Inflammatory macrophage (primary cell): Measurements from ENCODE around the gene FBXO45.
"Not testable (repeated sequence)": the region's sequence is repeated elsewhere in the genome, so short reads cannot be mapped to it uniquely, and the experiment has no call there.

Source experiments
- DNase-seq, 2 donors: peaks; one replicate each; pipeline ENCODE4 v3.0.0-alpha.2; 2020 to 2022

FBXO45 gene

DNA sequence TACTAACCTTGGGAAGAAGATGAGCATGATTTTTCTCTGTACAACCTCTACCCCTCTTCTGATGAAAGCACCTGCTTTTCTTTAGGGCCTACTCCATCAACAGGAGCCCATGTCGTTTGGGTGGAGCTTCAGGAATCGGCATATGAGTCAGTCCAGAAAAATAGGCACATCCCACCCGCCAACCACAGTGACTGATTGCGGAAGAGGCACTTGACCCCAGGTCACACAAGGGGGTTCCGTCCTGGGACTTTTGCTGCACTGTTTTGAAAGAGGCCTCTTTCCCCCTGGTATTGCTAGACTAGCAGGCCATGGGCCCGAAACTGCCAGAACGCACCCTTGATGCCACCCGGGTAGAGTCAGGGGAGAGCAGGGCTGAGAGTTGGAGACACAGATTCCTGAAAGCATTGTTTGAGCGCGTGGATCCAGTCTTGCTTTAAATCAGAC, 51.7 kb downstream of the FBXO45 start:
- peak; percentile 96 to 98 for DNase-seq

DNA sequence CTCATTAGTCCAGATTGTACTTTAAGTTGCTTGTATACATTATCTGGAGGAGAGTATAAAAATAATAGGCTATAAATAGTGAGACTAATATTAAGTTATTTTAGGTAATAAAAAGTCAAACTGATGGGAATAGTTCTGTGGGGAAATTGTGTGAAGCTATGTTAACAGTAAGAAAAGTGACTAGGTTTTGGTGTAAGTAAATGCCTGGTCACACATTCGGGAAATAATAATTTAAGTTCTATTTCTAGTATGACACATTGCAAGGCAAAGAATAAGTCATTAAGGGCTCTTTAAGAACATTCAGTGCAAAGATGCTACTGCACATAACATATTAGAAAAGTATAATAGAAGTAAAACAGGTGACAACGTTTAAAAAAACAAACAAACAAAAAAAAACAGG, 52.2 kb downstream of the FBXO45 start:
- no peak for DNase-seq

DNA sequence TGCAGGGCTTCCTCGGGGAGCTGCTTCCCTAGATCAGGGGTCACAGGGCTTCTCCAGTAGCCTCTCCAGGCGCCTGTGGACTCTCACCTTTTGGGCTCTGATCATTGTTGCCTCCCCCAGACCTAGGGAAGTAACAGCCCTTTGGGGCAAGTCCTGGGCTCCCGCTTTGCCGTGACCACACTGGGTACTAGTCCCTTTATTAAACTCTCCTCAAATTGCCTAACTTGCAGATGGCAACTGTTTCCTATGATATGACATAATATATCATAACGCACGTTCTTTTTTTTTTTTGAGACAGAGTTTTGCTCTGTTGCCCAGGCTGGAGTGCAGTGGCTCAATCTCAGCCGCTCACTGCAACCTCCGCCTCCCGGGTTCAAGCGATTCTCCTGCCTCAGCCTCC, 53.2 kb downstream of the FBXO45 start:
- peak; percentile 54 to 71 for DNase-seq

DNA sequence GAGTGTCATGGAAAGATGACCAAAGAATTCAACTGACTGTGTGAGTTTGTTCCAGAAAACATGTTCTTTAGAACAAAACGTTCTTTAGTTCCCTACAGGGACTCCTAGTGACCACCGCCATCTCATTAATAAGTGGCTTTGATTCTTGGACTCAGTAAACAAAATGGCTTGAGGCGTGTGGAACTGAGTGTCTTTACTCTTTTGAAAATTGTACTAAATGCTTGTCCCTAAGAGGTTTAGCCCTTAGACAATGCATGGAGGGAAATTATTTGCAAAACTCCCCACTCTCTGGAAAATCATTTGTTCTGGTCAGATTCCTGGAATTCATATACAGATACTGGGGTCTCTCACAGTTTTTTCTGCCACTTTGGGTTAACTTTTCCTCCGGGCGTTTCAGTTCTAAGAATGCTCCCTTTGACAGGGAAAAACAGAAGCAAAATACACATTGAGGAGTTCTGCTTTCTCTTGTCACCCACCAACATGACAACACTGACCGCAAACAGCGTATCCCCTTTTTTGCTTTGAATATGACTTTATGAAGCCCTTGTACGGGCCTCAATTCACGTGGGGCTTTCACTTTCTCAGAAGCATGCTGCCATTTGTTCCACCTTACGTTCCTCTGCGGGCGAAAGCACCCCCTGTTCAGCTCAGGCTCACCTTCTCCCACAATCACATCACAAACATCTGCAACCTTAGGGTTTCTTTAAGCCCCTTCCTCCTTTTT, 55.8 kb downstream of the FBXO45 start:
- DNase-seq = peak; percentile 94 to 95

DNA sequence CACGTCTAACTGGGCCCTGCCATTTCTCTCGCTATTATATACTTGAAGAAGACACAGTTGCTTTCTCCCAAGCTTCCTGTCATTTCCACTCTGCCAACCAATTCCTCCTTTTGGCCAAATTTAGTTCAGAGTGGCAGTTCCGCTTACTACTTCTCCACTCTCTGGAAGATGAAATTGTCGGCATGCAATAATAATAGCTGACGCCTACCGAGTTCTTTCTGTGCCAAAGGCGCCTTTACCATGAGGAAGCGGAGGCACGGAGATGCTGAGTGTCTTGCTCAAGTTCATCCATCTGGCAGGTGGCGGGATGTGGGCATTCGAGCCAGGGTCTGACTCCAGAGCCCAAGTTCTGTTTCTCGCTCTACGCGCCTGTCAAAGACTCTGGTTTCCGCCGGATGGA, 56.4 kb downstream of the FBXO45 start:
- peak; percentile 98 for DNase-seq

DNA sequence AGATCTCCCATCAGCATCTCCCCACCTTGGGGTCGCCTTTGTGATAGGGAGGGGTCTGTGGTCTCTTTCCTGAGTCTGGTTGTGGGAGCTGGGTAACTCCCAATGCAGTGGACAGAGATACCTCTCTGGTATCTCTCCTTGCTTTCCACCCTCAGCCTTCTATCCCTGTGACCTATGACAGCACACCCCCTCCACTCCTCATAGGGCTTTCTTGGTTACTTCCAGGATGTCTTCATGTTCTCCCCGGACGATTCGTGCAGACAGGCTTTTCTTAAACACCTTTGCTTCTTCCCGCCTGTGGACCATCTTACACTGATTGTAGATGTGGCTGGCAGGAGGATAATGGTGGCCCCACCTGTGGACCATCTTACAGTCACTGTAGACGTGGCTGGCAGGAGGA, 56.9 kb downstream of the FBXO45 start:
- no peak for DNase-seq

DNA sequence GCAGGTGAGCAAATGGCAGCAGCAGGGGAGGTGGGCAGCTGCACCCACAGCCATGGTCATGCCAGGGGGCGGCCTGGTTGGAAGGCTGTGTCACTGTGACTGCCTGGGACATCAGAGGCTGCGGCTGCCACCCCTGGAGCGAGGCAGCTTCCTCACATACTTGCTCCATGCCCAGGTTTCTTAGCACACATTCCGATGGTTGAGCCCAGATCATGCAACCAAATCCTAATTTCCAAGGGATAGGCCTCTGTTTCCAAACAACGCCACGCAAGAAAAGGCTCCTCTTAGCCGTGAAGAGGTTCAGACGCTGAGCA, 59.4 kb downstream of the FBXO45 start:
- no peak for DNase-seq

DNA sequence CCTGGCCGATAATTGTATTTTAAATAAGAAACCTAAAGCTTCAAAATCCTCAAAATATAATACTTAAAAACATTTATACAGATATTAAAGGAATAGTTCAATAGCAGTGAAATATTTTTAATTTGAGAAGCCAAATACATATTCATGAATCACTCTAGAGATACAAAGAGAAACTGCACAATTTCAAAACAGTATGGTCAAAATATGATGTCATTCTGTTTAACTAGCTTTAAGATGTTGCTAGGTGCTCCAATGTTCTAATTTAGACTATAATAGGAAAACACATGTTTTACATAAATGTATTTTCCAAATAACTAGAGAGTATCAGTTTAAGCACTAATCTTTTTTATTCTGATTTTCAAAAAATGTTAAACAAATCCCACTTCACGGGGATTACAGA, 60.8 kb downstream of the FBXO45 start:
- peak in 1 of 2 donors; percentile 72 for DNase-seq

DNA sequence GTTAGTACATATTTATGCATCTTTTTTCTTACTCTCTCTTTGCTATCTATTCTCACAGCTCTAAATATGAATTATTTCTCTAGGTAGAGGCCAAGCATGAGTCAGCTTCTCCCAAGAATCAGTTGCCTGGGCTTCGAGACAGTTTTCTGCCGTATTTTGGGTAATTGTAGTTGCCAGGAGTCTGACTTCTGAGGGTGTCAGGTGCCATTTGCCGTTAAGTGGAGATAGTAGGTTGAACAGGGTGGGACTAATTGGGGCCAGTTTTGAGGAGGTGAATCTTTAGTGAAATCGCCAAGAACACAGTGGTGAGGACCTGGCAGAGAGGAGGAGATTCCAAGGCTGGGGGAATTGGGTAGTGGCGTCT, 63.2 kb downstream of the FBXO45 start:
- no peak for DNase-seq

DNA sequence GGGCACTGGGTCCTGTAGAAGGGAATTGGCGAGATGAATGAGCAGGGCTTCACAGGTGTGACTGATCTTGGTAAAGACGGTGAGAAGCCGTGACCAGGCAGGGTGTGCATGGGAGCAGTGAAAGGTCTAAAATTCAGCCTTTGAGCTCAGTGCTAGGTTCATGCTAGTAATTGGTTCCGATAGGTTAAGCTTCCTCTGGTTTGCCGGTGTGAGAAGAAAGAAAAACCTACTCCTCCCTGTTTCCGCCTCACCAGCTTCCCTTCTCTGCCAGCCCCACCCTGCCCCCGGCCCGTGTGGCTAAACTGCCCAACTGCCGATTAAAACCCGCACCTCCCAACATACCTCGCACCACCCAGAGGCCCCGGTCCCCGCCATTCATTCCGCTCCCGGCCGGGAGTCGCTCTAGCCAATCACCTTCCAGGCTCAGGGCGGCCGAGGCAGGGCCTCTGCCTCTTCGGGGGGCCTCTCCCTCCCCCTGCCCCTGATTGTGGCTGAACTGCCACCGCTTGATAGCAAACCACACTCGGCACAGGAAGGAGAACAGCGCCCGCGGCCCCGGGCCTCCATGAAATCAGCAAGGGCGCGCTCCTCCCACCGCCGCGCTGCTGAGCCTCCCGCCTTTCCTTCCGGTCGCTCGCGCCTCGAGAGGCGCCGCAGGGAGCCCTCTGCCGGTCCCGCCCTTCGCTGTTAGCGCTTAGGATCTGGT, 63.7 kb downstream of the FBXO45 start:
- DNase-seq = peak; percentile 94 to 96

DNA sequence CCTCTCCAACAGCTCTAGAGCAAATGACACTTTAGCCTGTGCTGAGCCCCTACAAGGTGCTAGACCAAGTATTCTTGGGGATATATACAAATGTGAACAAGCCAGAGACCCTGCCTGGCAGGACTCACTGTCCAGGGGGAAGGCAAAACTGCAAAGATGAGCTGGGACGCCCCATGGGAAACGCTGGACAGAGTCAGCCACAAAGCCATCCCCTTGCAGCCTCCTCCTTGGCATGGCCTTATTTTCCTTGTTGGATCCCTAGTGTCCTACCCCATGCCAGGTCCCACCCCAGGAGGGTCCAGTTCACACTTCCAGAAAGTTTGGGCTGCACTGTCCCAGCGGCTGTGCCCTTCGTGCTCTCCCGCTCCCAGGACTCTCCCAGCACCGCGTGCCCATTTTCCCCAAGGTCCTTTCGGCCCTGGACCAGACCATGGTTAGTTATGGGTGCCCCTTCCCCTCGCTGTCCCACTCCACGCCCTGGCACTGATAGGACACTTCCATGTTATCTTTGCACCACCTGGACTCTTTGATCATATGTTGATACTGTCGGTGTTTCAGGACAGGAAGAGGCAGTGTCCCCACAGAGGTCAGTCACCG, 65.2 kb downstream of the FBXO45 start:
- no peak for DNase-seq

DNA sequence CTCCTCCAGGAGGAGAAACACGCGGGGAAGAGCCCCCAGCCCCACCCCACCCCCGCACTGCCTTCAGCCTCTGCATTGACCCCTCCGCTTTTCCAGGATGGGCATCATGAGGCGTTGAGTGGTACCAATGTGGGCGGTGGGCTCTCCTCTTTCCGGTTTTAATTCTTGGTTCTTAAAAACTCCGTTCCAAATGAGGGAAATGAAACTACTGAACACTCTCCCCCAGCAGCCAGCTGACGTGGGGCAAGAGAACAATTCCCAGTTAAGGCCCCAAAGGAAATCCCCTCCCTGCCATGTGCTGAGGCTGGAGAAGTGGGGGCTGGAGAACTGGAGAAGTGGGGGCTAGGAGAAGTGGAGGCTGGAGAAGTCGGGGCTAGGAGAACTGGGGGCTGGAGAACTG, 65.8 kb downstream of the FBXO45 start:
- DNase-seq = peak; percentile 88 to 94

DNA sequence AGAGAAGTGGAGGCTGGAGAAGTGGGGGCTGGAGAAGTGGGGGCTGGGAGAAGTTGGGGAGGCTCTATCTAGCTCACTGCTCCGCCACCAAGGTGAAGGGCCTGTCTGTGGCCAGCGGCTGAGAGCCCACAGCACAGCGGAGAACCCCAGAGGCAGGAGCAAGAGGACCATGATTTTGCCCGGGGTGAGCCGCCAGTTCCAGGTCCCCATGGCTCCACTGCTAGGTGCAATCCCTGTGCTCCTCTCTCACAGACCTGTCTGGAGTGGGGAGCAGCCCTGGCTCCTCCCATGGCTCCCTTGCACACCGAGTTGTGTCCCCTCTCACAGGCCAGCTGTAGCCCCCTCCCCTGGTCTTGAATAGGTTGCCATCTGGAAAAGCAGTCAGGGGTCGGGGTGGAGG, 66.4 kb downstream of the FBXO45 start:
- peak in 1 of 2 donors; percentile 60 for DNase-seq

DNA sequence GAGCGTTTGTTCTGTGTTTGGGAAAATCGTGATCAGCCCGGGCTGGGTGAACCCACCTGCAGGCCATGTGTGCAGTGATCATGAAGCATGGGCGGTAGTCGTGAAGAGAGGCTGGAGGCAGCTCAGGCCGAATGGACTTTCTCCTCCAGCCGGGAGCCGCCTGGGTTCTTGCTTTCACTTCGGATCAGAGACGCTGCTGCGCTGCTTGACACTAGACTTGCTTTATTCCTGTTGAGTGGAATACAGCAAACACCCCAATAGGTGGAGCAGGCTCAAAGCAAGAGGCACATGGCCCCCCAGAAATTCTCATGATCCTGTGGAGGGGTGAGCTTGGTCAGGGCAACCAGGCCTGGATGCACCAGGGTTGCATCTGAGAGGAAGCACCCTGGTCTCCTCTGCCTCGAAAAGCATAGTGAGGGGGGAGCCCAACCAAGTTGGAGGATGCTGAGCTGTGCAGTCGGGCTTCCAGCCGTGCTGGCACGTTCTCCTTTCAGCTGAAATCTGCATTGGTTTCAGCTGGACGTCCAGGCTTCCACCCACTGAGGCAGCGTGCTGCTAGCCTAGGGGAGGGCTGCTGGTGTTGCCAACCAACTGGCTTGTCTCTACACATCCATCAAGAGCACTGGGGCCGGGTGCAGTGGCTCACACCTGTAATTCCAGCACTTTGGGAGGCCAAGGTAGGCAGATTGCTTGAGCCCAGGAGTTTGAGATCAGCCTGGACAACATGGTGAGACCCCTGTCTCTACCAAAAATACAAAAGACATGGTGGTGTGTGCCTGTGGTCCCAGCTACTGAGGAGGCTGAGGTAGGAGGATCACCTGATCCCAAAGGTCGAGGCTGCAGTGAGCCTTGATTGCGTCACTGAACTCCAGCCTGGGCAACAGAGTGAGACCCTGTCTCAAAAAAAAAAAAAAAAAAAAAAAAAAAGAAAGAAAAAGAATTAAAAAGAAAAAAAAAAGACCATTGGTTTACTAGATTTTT, 68.2 kb downstream of the FBXO45 start:
- peak in 1 of 2 donors; percentile 64 for DNase-seq

DNA sequence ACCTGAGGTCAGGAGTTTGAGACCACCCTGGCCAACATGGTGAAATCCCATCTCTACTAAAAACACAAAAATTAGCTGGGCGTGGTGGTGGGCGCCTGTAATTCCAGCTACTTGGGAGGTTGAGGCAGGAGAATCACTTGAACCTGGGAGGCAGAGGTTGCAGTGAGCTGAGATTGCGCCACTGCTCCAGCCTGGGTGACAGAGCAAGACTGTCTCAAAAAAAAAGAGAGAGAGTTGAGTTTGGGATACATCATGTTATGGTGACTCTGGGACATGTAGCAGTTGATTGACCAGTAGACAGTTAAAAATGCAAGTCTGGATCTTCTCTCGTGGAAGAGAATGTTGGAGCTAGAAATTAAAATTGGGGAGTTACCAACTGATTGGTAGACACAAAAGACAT, 69.5 kb downstream of the FBXO45 start:
- not testable (repeated sequence) for DNase-seq
